HG03460 (cell line): ENCODE results near the gene SIVA1.
A peak's percentile ranks its signal among the peaks of the same experiment; 100 is the strongest.

Experiments used
- ATAC-seq: cut with Tn5 transposase; IDR thresholded peaks from one replicate; pipeline ENCODE4 v1.9.1; 2021; ENCODE audit not compliant: unreplicated experiment

SIVA1 gene, protein sequence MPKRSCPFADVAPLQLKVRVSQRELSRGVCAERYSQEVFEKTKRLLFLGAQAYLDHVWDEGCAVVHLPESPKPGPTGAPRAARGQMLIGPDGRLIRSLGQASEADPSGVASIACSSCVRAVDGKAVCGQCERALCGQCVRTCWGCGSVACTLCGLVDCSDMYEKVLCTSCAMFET

DNA sequence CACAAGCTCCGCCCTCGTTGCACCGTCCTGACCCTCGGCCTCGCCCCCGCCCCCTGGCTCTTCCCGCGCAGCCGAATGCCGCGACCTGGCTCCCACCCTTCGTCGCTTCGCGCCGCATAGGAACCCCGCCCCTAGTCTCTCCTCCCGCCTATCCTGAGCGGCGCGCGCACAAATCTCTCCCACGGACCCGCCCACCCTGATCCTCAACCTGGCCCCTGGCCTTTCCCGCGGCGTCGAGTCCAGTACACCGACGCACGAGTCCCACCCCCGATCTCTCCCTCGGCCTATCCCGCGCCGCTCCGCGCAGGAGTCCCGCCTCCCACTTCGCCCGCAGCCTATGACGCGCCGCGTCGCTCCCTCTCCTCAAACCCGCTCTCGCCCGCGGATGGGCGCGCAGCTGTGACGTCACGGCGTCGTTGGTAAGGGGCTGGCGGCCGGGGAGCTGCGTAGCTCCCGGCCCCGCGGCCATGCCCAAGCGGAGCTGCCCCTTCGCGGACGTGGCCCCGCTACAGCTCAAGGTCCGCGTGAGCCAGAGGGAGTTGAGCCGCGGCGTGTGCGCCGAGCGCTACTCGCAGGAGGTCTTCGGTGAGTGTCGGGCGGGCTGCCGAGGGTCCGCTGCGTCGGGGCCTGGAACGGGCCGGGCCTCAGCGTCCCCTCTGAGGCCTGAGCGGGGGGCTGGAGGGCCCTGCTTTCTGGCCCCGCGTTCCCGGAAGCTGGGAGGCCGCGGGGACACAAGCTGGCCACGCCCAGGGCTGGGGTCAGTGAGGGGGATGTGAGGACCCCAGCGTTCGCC is at the start of gene SIVA1:
SIVA1 (plus strand) TSS at position 413 of the 793 bp plus-strand sequence; CDS start at position 468, 55 bp downstream.
- peak; percentile 89 for ATAC-seq

- ATAC-seq: no peak
Measured at GRCh38 chr14:104703269-104703668, 49.7 kb upstream of the SIVA1 start.

- no peak for ATAC-seq
Measured at GRCh38 chr14:104704252-104704651, 48.7 kb upstream of the SIVA1 start.

GRCh38 chr14:104705340-104706047 is 47.5 kb upstream of the SIVA1 start:
- ATAC-seq: no peak

- ATAC-seq: no peak
Measured at GRCh38 chr14:104706733-104707607, 46.0 kb upstream of the SIVA1 start.

DNA sequence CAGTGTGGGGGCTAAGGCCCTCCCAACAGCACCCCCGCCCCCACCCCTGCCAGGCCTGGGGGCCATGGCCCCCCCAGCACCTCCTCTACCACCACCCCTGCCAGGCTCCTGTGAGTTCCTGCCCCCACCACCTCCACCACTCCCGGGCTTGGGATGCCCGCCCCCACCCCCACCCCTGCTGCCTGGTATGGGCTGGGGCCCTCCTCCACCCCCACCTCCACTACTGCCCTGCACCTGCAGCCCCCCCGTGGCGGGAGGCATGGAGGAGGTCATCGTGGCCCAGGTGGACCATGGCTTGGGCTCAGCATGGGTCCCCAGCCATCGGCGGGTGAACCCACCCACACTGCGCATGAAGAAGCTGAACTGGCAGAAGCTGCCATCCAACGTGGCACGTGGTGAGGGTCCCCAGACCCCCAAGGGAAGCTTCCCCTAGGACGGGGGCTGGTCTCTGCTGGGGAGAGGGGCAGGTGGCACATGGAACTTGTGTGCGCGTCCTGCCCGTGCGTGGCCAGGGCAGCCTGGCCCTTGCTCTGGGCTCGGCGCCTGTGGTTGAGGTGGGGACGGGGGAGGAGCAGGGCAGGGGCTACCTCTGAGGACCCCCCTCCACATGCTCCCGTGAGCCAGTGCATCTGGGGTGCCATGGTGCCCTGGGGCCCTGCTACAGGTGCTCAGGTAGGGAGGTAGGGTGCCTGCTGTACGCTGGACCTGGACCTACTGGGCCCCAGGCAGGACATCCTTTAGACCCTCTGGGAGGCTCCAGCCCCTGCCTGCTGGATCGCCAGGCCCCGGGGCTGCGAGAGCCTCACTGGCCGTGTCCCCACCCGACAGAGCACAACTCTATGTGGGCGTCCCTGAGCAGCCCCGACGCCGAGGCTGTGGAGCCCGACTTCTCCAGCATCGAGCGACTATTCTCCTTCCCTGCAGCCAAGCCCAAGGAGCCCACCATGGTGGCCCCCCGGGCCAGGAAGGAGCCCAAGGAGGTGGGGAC is 45.0 kb upstream of the SIVA1 start:
- ATAC-seq: no peak

GRCh38 chr14:104708606-104709268 is 44.2 kb upstream of the SIVA1 start:
- ATAC-seq: no peak

GRCh38 chr14:104709387-104710039 is 43.4 kb upstream of the SIVA1 start:
- ATAC-seq: no peak

GRCh38 chr14:104710071-104710735 is 42.7 kb upstream of the SIVA1 start:
- no peak for ATAC-seq

GRCh38 chr14:104712881-104713734 is 39.8 kb upstream of the SIVA1 start:
- no peak for ATAC-seq

DNA sequence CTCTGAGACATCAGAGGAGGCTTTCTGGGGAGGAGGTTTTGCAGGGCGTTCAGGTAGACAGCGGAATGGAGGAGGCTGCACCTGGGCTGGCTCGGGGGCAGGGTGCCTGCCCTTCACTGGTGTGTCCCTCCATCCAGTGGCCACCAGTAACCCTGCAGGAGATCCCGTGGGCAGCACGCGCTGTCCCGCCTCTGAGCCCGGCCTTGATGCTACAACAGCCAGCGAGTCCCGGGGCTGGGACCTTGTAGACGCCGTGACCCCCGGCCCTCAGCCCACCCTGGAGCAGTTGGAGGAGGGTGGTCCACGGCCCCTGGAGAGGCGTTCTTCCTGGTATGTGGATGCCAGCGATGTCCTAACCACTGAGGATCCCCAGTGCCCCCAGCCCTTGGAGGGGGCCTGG is 38.9 kb upstream of the SIVA1 start:
- ATAC-seq: no peak

- ATAC-seq: no peak
Measured at GRCh38 chr14:104714681-104715080, 38.3 kb upstream of the SIVA1 start.

GRCh38 chr14:104715416-104715815 is 37.5 kb upstream of the SIVA1 start:
- ATAC-seq: no peak

DNA sequence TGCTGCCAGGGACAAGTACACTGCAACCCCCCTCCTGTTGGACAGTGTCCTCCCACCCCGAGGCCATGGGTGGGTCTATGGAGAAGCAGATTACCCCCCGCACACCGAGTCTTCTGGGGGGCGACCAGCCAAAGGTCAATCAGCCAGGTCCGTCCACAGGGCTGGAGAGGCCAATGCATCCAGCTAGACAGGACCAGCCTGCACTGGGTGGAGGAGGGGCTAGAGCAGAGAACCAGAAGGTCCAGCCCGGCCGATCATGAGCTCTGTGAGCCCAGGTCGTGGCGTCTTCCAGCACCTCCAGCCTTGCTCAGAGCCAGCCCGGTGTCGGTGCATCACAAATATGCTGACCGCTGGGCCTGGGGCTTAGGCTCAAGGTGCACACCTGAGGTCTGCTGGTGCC is 37.1 kb upstream of the SIVA1 start:
- ATAC-seq: no peak

GRCh38 chr14:104717137-104717536 is 35.8 kb upstream of the SIVA1 start:
- no peak for ATAC-seq

- ATAC-seq: no peak
Measured at GRCh38 chr14:104717646-104718045, 35.3 kb upstream of the SIVA1 start.

- no peak for ATAC-seq
Measured at GRCh38 chr14:104718147-104718546, 34.8 kb upstream of the SIVA1 start.
